GM12875 (cell line): Measurements from ENCODE around the gene PLXNC1.

Experiments used
- H3K4me3 ChIP-seq: one replicate; pipeline ENCODE4 v1.5.1; 2011; ENCODE audit warnings: low read depth, low read length, control low read depth
- TF ChIP-seq, protein P1 (sequence below): IDR thresholded peaks from 2 replicates; pipeline ENCODE4 v1.5.1; 2011; ENCODE audit warnings: low read depth, mild to moderate bottlenecking, control low read depth, inconsistent platforms, low read length, moderate library complexity, borderline replicate concordance; ENCODE audit not compliant: insufficient read depth

PLXNC1 gene

DNA sequence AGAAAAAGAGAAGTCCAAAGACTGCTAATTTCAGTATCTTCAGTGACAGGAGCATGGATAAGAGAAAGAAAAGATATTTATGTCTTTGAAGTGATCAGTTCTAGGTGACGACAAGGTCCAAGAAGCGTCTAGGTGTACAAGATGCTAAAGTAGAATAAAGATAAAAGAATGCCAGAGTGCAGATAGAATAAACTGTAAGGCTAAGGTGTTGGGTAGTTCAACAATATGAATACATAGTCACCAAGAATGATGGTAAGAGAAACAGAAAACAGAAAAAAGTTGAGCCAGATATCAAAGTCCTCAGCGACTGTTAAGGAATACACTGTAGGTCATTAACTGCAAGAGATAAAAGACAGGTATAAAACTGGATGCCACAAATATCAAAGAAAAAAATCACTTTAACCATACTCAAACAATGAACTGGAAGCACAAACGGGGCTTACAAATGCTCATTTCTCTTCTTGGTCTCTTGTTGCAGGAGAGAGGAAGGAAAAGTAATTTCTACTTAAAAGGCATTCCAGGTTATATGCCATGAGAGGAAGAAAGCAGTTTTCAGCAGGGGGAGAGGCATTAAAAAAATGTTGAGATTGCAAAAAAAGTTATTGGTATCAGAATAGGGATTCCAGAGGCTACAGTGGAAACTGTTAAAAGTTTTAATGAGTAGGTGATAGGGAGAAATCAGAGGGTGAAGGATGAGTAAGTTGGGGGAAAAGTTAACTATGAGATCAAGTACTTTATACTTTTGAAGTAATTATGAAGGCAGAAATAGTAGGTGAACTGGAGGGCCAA lies 189.8 kb downstream of the PLXNC1 start:
- TF ChIP-seq, protein P1, sequence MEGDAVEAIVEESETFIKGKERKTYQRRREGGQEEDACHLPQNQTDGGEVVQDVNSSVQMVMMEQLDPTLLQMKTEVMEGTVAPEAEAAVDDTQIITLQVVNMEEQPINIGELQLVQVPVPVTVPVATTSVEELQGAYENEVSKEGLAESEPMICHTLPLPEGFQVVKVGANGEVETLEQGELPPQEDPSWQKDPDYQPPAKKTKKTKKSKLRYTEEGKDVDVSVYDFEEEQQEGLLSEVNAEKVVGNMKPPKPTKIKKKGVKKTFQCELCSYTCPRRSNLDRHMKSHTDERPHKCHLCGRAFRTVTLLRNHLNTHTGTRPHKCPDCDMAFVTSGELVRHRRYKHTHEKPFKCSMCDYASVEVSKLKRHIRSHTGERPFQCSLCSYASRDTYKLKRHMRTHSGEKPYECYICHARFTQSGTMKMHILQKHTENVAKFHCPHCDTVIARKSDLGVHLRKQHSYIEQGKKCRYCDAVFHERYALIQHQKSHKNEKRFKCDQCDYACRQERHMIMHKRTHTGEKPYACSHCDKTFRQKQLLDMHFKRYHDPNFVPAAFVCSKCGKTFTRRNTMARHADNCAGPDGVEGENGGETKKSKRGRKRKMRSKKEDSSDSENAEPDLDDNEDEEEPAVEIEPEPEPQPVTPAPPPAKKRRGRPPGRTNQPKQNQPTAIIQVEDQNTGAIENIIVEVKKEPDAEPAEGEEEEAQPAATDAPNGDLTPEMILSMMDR = no peak

DNA sequence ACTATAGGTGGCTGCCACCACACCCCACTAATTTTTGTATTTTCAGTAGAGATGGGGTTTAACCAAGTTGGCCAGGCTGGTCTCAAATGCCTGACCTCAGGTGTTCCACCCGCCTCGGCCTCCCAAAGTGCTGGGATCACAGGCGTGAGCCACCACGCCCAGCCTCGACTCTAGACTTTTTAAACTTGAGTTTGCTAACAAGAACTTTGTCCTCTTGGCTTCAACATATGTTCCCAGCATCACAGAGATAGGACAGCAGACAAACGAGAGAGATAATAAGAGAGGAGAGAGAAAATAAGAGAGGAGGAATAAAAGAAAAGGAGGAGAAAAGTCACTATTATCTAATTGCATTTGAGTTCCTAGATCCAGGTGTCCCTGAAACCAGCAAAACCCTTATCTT lies 192.2 kb downstream of the PLXNC1 start:
- TF ChIP-seq, protein P1 = no peak

More for the DNA sequence above, 189.8 kb downstream of the PLXNC1 start:
- no peak overlapping the region for H3K4me3 ChIP-seq

DNA sequence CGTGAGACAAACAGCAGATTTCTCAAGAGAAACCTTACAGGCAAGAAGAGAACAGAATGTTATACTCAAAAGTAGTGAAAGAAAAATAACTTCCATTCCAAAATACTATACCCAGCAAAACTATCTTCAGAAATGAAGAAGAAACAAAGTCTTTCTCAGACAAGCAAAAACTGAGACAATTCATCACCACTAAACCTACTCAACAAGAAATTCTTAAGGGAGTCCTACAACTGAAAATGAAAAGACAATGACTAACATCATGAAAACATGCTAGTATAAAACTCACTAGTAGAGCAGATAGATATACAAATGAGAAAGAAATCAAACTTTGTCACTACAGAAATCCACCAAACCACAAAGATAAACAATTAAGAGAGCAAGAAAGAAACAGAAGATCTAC lies 204.8 kb downstream of the PLXNC1 start:
- TF ChIP-seq, protein P1 = no peak
- H3K4me3 ChIP-seq = no peak overlapping the region

More for the DNA sequence above, 192.2 kb downstream of the PLXNC1 start:
- no peak overlapping the region for H3K4me3 ChIP-seq
